ENCODE results near the gene SEC22A.

SEC22A gene

GRCh38 chr3:123262226-123262625 lies 60.5 kb downstream of the SEC22A start:
- DNase-seq (ENCODE audit: low read depth in 2 of 3, low spot score in 1 of 3), result no peak

DNA sequence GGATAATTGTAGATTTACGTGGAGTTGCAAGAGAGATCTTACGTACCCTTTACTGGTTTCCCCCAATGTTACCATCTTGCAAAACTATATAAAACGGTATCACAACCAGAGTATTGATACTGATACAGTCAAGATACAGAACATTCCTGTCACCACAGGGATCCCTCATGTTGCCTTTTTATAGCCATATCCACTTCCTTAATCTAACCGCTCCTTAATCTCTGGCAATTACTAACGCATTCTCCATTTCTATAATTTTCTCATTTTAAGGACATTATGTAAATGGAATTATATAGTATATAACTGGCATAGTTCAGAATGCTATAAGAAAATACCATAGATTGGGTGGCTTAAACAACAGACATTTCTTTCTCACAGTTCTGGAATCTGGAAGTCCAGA lies 61.1 kb downstream of the SEC22A start:
- no peak for DNase-seq (ENCODE audit: low read depth in 2 of 3, low spot score in 1 of 3)

GRCh38 chr3:123263941-123264340 lies 62.2 kb downstream of the SEC22A start:
- DNase-seq (ENCODE audit: low read depth in 2 of 3, low spot score in 1 of 3), result no peak

- no peak for DNase-seq (ENCODE audit: low read depth in 2 of 3, low spot score in 1 of 3)
These were observed 66.1 kb downstream of the SEC22A start for GRCh38 chr3:123267821-123268220.

- no peak for DNase-seq (ENCODE audit: low read depth in 2 of 3, low spot score in 1 of 3)
These were observed 69.1 kb downstream of the SEC22A start for GRCh38 chr3:123270818-123271217.

GRCh38 chr3:123271466-123272159 lies 69.9 kb downstream of the SEC22A start:
- DNase-seq (ENCODE audit: low read depth in 2 of 3, low spot score in 1 of 3), result no peak

GRCh38 chr3:123272547-123272946 lies 70.8 kb downstream of the SEC22A start:
- DNase-seq (ENCODE audit: low read depth in 2 of 3, low spot score in 1 of 3), result no peak

GRCh38 chr3:123275691-123276090 lies 73.9 kb downstream of the SEC22A start:
- DNase-seq (ENCODE audit: low read depth in 2 of 3, low spot score in 1 of 3), result no peak

- DNase-seq (ENCODE audit: low read depth in 2 of 3, low spot score in 1 of 3), result no peak
These were observed 74.7 kb downstream of the SEC22A start for GRCh38 chr3:123276346-123277006.

- DNase-seq (ENCODE audit: low read depth in 2 of 3, low spot score in 1 of 3), result no peak
These were observed 75.4 kb downstream of the SEC22A start for GRCh38 chr3:123277106-123277505.

DNA sequence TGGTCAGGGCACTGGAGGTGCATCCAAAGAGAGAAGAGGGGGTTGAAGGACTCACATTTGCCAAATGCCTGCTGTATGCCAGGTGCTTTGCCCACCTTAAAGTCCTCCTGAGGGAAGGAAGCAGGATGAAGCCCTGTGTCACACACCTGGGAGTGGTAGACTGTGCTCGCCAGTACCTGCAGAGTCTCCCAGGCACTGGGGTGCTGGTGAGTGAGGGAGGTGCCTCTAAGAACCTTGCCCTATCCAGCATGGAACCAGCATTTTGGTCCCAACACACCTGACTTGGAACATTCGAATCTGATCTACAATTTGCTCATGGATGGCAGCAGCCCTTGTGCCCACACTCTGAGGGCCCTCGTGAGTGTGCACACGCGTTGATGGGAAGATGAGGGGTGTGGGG lies 76.7 kb downstream of the SEC22A start:
- no peak for DNase-seq (ENCODE audit: low read depth in 2 of 3, low spot score in 1 of 3)

GRCh38 chr3:123279121-123279520 lies 77.4 kb downstream of the SEC22A start:
- DNase-seq (ENCODE audit: low read depth in 2 of 3, low spot score in 1 of 3), result no peak

DNA sequence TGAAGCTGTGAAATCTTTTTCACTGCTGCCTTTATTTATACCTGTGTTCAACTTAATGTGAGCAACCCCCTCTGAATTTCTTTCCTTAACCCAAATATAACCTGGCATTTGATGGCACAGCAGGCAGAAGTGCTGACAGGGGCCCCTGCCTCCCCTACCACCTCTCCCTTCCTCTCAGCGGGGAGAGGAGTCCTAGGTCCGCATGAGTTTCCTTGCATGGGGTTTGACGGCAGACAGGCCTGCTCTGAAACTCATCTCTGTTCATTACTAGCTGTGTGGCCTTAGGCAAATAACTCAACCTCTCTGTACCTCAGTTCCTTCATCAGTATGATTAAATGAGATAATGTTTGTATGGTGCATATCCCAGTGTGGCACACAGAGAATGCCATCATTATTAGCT lies 79.7 kb downstream of the SEC22A start:
- DNase-seq (ENCODE audit: low read depth in 2 of 3, low spot score in 1 of 3), result no peak

GRCh38 chr3:123281929-123282328 lies 80.2 kb downstream of the SEC22A start:
- DNase-seq (ENCODE audit: low read depth in 2 of 3, low spot score in 1 of 3), result no peak

DNA sequence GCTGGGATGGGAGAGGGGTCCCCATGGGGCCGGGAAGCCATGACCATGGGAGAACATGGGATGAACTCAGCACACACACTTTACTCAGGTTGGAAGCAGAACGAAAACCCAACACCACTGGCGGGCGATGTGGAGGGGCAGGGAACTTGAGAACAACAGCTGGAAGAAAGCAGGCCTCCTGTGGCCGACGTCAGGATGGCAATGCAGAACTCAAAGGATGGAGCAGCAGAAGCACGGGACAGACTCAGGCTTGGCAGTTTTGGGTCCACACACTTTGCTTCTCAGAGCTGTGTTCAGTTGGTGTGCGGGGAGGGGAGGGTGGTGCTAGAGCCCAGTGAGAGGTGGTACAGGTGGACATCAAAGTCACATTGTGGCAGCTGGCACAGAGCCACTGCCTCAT lies 80.7 kb downstream of the SEC22A start:
- DNase-seq (ENCODE audit: low read depth in 2 of 3, low spot score in 1 of 3), result no peak

GRCh38 chr3:123283074-123283473 lies 81.3 kb downstream of the SEC22A start:
- DNase-seq (ENCODE audit: low read depth in 2 of 3, low spot score in 1 of 3), result no peak

- DNase-seq (ENCODE audit: low read depth in 2 of 3, low spot score in 1 of 3), result no peak
These were observed 82.1 kb downstream of the SEC22A start for GRCh38 chr3:123283657-123284398.

DNA sequence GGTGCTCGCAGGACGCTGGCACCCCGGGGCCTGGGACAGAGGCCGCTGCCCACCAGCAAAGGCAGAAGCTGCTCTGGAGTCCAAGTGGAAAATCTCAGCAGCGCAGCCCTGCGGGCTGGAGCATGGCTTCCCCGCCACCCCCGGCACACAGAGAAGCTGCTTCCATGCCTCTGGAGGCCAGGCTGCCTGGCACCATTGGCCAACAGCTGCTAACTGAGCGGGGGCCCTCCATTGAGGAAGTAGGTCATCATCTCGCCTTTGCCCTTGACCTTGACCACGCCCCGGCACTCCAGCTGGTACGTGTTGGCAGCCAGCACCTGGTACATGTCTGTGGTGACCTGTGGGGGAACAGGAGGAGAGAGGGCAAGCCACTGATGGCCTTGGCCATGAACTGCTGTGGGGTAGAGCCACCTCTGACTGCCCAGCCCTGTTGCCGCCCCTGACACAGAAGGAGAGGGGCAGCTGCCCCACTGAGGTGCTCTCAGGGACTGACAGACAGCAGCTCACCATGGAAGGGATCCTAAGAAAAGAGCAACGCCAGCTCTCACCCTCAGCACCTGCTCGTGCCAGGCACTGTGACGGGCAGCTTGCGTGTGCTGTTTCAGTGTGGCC lies 82.8 kb downstream of the SEC22A start:
- no peak for DNase-seq (ENCODE audit: low read depth in 2 of 3, low spot score in 1 of 3)

GRCh38 chr3:123285066-123285465 lies 83.3 kb downstream of the SEC22A start:
- no peak for DNase-seq (ENCODE audit: low read depth in 2 of 3, low spot score in 1 of 3)

DNA sequence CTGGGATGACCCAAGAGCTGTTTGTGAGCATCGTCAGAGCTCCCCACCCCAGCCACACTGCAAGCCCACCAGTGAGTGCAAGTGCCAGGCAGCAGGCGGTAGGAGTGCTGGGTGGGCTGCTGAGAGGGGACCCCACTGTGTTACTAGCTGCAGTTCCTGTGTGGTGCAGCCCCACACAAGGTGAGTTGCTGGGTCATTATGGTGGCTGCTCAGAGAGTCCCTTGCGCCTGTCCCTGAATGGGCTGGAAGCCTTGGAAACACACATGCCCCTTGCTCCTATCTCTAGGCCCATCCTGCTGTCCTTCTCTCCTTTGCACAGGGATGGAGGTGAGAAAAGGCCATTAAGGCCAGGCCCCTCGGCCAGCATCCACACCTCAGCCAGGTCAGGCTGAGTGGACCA lies 83.7 kb downstream of the SEC22A start:
- DNase-seq (ENCODE audit: low read depth in 2 of 3, low spot score in 1 of 3), result no peak

DNA sequence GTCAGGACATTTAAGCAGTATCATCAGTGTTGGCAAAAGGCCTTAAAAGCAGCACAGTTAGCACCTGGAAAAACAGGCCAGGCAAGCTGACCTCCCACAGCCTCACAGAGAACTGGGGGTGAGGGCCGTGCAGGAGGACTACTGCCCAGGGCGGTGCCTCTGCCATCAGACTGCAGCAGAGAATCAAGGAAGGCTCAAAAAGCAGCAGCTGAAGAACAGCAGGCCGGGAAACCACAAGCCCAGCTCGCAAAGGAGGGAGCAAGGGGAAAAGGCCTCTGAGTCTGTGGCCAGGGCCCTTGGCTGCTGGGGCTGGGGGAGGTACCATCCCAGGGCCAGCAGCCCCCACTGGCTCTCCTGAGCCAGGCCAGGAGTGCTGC lies 84.2 kb downstream of the SEC22A start:
- DNase-seq (ENCODE audit: low read depth in 2 of 3, low spot score in 1 of 3), result no peak

Measured in stimulated activated CD4-positive, alpha-beta T cell treated with anti-CD3 and anti-CD28 coated beads, Interleukin-12 subunit alpha, Interleukin-12 subunit beta, amount 100 ng/mL, for 48 hours (primary cell).